ENCODE results near the gene AMMECR1L.
"Not testable (repeated sequence)": the region's sequence is repeated elsewhere in the genome, so short reads cannot be mapped to it uniquely, and the experiment has no call there.

The AMMECR1L gene

DNA sequence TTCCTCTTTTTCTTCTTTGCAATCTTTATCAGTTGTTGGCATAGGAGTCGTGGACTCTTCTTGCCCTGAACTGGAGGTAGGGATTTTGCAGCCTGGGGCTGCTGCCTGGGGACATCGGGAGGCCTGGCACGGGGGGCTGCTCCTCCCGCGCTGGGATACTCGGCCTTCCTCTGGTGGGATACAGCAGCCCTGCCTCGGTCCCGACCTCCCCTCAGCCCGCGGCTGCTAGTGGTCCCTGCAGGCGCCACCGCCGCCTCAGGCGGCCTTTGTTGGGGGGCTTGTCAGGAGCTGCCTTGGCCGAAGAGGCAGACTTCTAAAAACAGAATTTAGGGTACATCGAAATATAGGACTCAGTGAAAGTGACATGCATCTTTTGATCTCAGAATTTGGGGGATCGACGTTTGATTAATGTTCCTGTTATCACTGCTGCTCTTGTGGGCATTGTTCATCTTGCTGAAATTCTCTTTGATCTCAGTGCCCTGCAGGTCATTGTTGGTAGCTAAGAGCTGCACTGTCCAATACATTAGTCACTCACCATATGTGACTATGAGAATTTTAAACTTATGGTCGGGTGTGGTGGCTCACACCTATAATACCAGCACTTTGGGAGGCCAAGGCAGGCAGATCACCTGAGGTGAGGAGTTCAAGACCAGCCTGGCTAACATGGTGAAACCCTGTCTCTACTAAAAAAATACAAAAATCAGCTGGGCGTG lies 44.1 kb downstream of the AMMECR1L start:
- Histone ChIP-seq H3K9me3 (ENCODE audit: control insufficient read depth in 2 of 2, low read length in 2 of 2) (no peaks in the 10 kb centered on the region), H3K27ac (ENCODE audit: low read length) (no peak overlapping the region), H3K4me3 (ENCODE audit: low read length in 2 of 2) (no peak overlapping the region), H3K9ac (ENCODE audit: low read length in 2 of 2) (no peak overlapping the region), H3K27me3 (ENCODE audit: control insufficient read depth in 1 of 2, insufficient read depth in 2 of 2, low read length in 2 of 2) (no peaks in the 10 kb centered on the region), H3K4me1 (ENCODE audit: control insufficient read depth, insufficient read depth, low read length) (no peaks in the 10 kb centered on the region), H3K36me3 (ENCODE audit: control insufficient read depth in 2 of 2, insufficient read depth in 2 of 2, low read length in 2 of 2) (peaks cover 5 to 10% of the 10 kb centered on the region in 2 donors)

DNA sequence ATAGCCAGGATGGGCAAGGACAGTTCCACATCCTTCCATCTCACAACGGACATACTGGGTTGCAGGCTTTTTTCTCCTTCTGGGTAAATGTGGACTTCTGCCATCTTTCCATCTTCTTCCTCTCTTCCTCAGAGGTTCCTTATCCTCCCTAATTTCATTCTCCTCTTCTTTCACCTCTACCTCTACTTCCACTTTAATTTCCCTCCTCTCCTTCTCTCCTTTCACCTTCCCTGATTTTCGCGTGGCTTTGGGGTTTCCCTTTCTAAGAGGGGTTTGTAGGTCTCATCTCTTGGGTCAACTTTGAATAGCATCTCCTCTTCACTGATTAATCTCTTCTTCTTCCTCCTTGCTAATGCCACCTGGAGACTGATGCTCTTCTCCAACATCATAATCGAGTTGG lies 44.9 kb downstream of the AMMECR1L start:
- no peaks in the 10 kb centered on the region for H3K4me1 ChIP-seq (ENCODE audit: control insufficient read depth, insufficient read depth, low read length)
- H3K9ac ChIP-seq (ENCODE audit: low read length in 2 of 2) = no peak overlapping the region

DNA sequence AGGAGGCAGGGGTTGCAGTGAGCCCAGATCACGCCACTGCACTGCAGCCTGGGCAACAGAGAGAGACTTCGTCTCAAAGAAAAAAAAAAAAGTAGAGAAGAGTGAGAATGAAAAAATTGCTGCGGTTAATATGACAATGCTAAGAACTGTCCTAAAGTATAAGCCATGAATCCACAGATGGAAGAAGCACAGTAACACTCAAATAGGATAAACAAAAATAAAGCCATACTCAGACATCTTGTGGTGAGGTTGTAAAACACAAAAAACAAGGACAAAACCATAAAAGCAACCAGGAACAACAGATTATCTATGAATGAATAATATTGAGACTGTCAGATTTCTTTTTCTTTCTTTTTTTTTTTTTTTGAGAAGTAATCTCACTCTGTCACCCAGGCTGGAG lies 50.8 kb downstream of the AMMECR1L start:
- no peaks in the 10 kb centered on the region for H3K36me3 ChIP-seq (ENCODE audit: control insufficient read depth in 2 of 2, insufficient read depth in 2 of 2, low read length in 2 of 2)
- H3K27me3 ChIP-seq (ENCODE audit: control insufficient read depth in 1 of 2, insufficient read depth in 2 of 2, low read length in 2 of 2) = no peaks in the 10 kb centered on the region
- H3K9ac ChIP-seq (ENCODE audit: low read length in 2 of 2) = no peak overlapping the region
- no peaks in the 10 kb centered on the region for H3K4me1 ChIP-seq (ENCODE audit: control insufficient read depth, insufficient read depth, low read length)
- H3K9me3 ChIP-seq (ENCODE audit: control insufficient read depth in 2 of 2, low read length in 2 of 2) = no peaks in the 10 kb centered on the region
- H3K4me3 ChIP-seq (ENCODE audit: low read length in 2 of 2) = no peak overlapping the region
- no peak overlapping the region for H3K27ac ChIP-seq (ENCODE audit: low read length)

More for the DNA sequence above, 44.9 kb downstream of the AMMECR1L start:
- no peak overlapping the region for H3K27ac ChIP-seq (ENCODE audit: low read length)
- H3K9me3 ChIP-seq (ENCODE audit: control insufficient read depth in 2 of 2, low read length in 2 of 2) = no peaks in the 10 kb centered on the region
- no peaks in the 10 kb centered on the region for H3K27me3 ChIP-seq (ENCODE audit: control insufficient read depth in 1 of 2, insufficient read depth in 2 of 2, low read length in 2 of 2)
- peaks cover 4 to 7% of the 10 kb centered on the region in 2 donors for H3K36me3 ChIP-seq (ENCODE audit: control insufficient read depth in 2 of 2, insufficient read depth in 2 of 2, low read length in 2 of 2)
- H3K4me3 ChIP-seq (ENCODE audit: low read length in 2 of 2) = no peak overlapping the region

DNA sequence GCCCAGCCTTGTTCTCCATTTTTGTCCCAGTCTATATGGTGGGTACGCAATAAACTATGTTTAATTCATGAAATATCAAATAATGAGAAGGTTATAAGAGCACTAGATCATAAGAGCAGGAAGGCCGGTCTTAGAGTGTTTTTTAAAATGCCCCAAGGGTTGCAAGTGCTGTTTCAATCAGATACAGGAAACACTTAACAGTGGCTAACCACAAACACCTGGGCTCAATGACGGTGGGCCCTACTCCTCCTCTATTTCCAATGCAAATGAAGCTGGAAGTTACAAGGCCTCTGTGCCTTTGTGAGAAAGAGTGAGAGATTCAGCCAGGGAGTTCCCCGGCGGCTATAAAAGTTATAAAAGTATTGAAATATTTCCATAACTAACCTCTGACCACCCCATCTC lies 55.9 kb downstream of the AMMECR1L start:
- H3K27ac ChIP-seq (ENCODE audit: low read length) = no peak overlapping the region
- no peaks in the 10 kb centered on the region for H3K9me3 ChIP-seq (ENCODE audit: control insufficient read depth in 2 of 2, low read length in 2 of 2)
- no peak overlapping the region for H3K9ac ChIP-seq (ENCODE audit: low read length in 2 of 2)
- H3K27me3 ChIP-seq (ENCODE audit: control insufficient read depth in 1 of 2, insufficient read depth in 2 of 2, low read length in 2 of 2) = no peaks in the 10 kb centered on the region
- H3K4me1 ChIP-seq (ENCODE audit: control insufficient read depth, insufficient read depth, low read length) = no peaks in the 10 kb centered on the region
- no peak overlapping the region for H3K4me3 ChIP-seq (ENCODE audit: low read length in 2 of 2)
- no peaks in the 10 kb centered on the region for H3K36me3 ChIP-seq (ENCODE audit: control insufficient read depth in 2 of 2, insufficient read depth in 2 of 2, low read length in 2 of 2)

DNA sequence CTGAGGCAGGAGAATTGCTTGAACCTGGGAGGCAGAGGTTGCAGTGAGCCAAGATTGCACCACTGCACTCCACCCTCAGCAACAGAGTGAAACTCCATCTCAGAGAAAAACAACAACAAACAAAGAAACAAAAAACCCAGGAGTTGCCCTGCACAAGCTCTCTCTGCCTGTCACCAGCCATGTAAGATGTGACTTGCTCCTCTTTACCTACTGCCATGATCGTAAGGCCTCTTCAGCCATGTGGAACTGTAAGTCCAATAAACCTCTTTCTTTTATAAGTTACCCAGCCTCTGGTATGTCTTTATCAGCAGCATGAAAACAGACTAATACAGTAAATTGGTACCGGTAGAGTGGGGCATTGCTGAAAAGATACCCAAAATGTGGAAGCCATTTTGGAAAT lies 59.0 kb downstream of the AMMECR1L start:
- not testable (repeated sequence) for H3K27me3 ChIP-seq (ENCODE audit: control insufficient read depth in 1 of 2, insufficient read depth in 2 of 2, low read length in 2 of 2); H3K4me1 ChIP-seq (ENCODE audit: control insufficient read depth, insufficient read depth, low read length); H3K4me3 ChIP-seq (ENCODE audit: low read length in 2 of 2); H3K36me3 ChIP-seq (ENCODE audit: control insufficient read depth in 2 of 2, insufficient read depth in 2 of 2, low read length in 2 of 2); H3K9ac ChIP-seq (ENCODE audit: low read length in 2 of 2); H3K9me3 ChIP-seq (ENCODE audit: control insufficient read depth in 2 of 2, low read length in 2 of 2); H3K27ac ChIP-seq (ENCODE audit: low read length)

DNA sequence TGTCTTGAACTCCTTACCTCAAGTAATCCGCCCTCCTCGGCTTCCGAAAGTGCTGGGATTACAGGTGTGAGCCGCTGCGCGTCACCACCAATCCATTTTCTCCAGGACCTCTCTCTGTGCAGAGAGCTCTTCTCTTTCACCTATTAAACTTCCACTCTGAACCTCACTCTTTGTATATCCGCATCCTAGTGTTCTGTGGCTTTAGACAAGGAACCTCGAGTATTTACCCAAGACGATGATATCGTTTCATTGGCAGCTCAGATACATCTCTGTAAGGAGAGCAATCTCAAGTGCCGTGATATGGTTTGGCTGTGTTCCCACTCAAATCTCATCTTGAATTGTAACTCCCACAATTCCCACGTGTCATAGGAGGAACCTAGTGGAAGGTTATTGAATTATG lies 59.7 kb downstream of the AMMECR1L start:
- H3K27me3 ChIP-seq (ENCODE audit: control insufficient read depth in 1 of 2, insufficient read depth in 2 of 2, low read length in 2 of 2) = no peaks in the 10 kb centered on the region
- no peak overlapping the region for H3K27ac ChIP-seq (ENCODE audit: low read length)
- H3K9ac ChIP-seq (ENCODE audit: low read length in 2 of 2) = no peak overlapping the region
- no peaks in the 10 kb centered on the region for H3K4me1 ChIP-seq (ENCODE audit: control insufficient read depth, insufficient read depth, low read length)
- peaks cover 0 to 2% of the 10 kb centered on the region in 2 donors for H3K9me3 ChIP-seq (ENCODE audit: control insufficient read depth in 2 of 2, low read length in 2 of 2)
- no peaks in the 10 kb centered on the region for H3K36me3 ChIP-seq (ENCODE audit: control insufficient read depth in 2 of 2, insufficient read depth in 2 of 2, low read length in 2 of 2)
- no peak overlapping the region for H3K4me3 ChIP-seq (ENCODE audit: low read length in 2 of 2)

DNA sequence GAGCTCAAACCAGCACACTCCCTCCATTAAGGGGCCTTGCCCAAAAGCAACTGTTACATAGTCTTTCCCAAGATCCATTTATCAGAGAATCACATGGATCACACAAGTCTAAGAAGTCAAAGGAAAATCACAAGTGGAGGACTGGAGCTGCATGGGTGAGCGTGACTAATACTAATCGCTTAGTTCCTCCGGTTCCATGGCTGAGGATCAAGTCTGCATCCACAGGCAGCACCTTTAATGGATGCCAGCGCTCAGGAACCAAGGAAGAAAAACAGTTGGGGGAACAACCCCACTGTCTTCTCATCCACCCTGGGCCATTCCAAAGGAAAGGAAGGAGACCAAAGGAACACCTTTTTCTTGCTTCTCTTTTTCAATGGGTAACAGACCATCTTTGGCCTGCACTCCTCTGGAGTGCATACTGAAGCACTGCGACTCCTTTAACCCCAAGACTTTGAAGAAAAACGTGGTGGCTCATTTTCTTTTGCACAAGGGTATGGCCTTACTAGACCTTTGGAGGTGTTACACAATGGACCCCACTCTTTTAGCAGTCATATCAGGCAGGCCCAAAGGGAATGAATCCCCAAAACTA lies 65.6 kb downstream of the AMMECR1L start:
- Histone ChIP-seq H3K36me3 (ENCODE audit: control insufficient read depth in 2 of 2, insufficient read depth in 2 of 2, low read length in 2 of 2) (no peaks in the 10 kb centered on the region), H3K27me3 (ENCODE audit: control insufficient read depth in 1 of 2, insufficient read depth in 2 of 2, low read length in 2 of 2) (no peaks in the 10 kb centered on the region), H3K27ac (ENCODE audit: low read length) (no peak overlapping the region), H3K4me1 (ENCODE audit: control insufficient read depth, insufficient read depth, low read length) (no peaks in the 10 kb centered on the region), H3K4me3 (ENCODE audit: low read length in 2 of 2) (no peak overlapping the region), H3K9me3 (ENCODE audit: control insufficient read depth in 2 of 2, low read length in 2 of 2) (peaks cover 11 to 15% of the 10 kb centered on the region in 2 donors), H3K9ac (ENCODE audit: low read length in 2 of 2) (no peak overlapping the region)

DNA sequence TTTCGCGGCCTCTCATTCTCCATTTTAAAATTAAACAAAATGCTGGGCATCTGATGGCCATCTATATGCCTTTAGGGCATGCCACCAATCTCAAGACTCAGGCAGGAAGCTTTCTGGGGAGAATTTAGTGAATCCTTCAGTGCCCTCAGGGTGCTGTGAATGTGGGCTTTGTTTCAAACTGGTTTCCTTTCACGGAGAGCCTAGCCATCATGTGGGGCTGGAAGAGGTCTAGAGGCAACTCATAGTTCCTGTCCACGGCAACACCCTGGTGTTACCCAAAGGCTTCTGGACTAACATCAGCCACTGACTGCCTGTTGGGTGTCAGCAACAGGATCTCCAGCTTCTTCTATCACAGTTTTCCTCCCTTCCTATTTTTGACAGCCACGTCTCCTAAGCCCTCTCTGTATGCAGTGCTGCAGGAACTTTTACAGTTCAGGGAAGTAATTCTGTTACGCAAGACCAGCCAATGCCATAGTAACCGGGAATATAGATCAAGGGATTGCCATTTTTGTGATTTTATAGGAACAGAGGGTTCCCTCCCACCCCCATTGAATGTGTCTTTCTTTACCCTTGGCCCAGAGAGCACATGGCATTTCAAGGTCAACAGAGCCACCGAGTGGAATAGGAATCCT lies 66.8 kb downstream of the AMMECR1L start:
- H3K9ac ChIP-seq (ENCODE audit: low read length in 2 of 2) = no peak overlapping the region
- H3K9me3 ChIP-seq (ENCODE audit: control insufficient read depth in 2 of 2, low read length in 2 of 2) = peaks cover 11 to 15% of the 10 kb centered on the region in 2 donors
- H3K4me1 ChIP-seq (ENCODE audit: control insufficient read depth, insufficient read depth, low read length) = no peaks in the 10 kb centered on the region
- no peak overlapping the region for H3K27ac ChIP-seq (ENCODE audit: low read length)
- no peaks in the 10 kb centered on the region for H3K36me3 ChIP-seq (ENCODE audit: control insufficient read depth in 2 of 2, insufficient read depth in 2 of 2, low read length in 2 of 2)
- no peak overlapping the region for H3K4me3 ChIP-seq (ENCODE audit: low read length in 2 of 2)
- H3K27me3 ChIP-seq (ENCODE audit: control insufficient read depth in 1 of 2, insufficient read depth in 2 of 2, low read length in 2 of 2) = no peaks in the 10 kb centered on the region

DNA sequence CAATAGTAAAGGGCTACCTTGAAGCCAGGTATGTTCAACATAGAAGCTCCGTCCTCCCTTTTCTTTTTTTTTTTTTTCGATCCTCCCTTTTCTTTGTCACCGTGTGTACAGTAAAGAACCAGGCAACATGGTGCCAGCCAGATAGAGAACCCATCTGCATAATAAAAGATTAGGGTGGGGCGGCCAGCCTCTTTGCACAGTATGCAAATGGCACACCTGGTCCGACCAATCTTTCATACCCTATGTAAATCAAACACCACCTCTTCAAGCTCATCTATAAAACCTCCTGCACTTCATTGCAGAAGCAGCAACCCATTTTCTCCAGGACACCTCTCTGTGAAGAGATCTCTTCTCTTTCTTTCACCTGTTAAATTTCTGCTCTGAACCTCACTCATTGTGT lies 67.5 kb downstream of the AMMECR1L start:
- Histone ChIP-seq H3K9me3 (ENCODE audit: control insufficient read depth in 2 of 2, low read length in 2 of 2) (peaks cover 11 to 15% of the 10 kb centered on the region in 2 donors), H3K36me3 (ENCODE audit: control insufficient read depth in 2 of 2, insufficient read depth in 2 of 2, low read length in 2 of 2) (no peaks in the 10 kb centered on the region), H3K4me1 (ENCODE audit: control insufficient read depth, insufficient read depth, low read length) (no peaks in the 10 kb centered on the region), H3K9ac (ENCODE audit: low read length in 2 of 2) (no peak overlapping the region), H3K27ac (ENCODE audit: low read length) (no peak overlapping the region), H3K27me3 (ENCODE audit: control insufficient read depth in 1 of 2, insufficient read depth in 2 of 2, low read length in 2 of 2) (no peaks in the 10 kb centered on the region), H3K4me3 (ENCODE audit: low read length in 2 of 2) (no peak overlapping the region)

DNA sequence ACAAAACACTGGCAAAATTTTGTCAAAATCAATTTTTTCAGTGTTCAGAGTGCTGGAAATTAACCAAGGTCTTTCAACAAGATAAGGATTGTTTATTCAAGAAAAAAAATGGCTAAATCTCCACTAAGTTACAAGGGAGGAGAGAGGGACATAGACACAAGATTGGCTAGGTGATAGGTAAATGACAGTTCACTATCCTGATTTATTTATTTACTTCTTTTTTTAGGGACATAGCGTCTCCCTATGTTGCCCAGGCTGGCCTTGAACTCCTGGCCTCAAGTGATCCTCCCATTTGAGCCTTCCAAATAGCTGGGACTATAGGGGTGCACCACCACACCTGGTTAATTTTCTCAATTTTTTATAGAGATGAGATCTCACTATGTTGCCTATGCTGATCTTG lies 71.1 kb downstream of the AMMECR1L start:
- Histone ChIP-seq H3K9ac (ENCODE audit: low read length in 2 of 2) (no peak overlapping the region), H3K4me3 (ENCODE audit: low read length in 2 of 2) (no peak overlapping the region), H3K27ac (ENCODE audit: low read length) (no peak overlapping the region), H3K4me1 (ENCODE audit: control insufficient read depth, insufficient read depth, low read length) (no peaks in the 10 kb centered on the region), H3K27me3 (ENCODE audit: control insufficient read depth in 1 of 2, insufficient read depth in 2 of 2, low read length in 2 of 2) (no peaks in the 10 kb centered on the region), H3K36me3 (ENCODE audit: control insufficient read depth in 2 of 2, insufficient read depth in 2 of 2, low read length in 2 of 2) (no peaks in the 10 kb centered on the region), H3K9me3 (ENCODE audit: control insufficient read depth in 2 of 2, low read length in 2 of 2) (peaks cover 0 to 6% of the 10 kb centered on the region in 2 donors)

DNA sequence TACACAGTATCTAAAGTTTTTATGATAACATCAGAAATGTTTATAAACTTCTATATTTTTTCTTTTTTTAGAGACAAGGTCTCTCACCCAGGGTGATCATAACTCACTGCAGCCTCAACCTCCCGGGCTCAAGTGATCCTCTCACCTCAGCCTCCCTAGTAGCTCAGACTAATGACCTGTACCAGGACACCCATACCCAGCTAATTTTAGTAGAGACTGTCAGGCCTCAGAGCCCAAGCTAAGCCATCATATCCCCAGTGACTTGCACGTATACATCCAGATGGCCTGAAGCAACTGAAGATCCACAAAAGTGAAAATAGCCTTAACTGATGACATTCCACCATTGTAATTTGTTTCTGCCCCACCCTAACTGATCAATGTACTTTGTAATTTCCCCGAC lies 73.3 kb downstream of the AMMECR1L start:
- H3K27me3 ChIP-seq (ENCODE audit: control insufficient read depth in 1 of 2, insufficient read depth in 2 of 2, low read length in 2 of 2); H3K4me1 ChIP-seq (ENCODE audit: control insufficient read depth, insufficient read depth, low read length); H3K36me3 ChIP-seq (ENCODE audit: control insufficient read depth in 2 of 2, insufficient read depth in 2 of 2, low read length in 2 of 2); H3K9me3 ChIP-seq (ENCODE audit: control insufficient read depth in 2 of 2, low read length in 2 of 2); H3K27ac ChIP-seq (ENCODE audit: low read length); H3K4me3 ChIP-seq (ENCODE audit: low read length in 2 of 2); H3K9ac ChIP-seq (ENCODE audit: low read length in 2 of 2): not testable (repeated sequence)

Data from stomach smooth muscle (tissue), 2 donors.